H7 (cell line): ENCODE data around the gene PAK2. TPM values are rescaled to one million over a fixed set of nuclear protein-coding genes. Genes with fewer than 3 reads are reported as not detected.

Experiments
- DNase-seq: peaks from one replicate; pipeline ENCODE4 v3.0.0; 2012
- H3K27me3 ChIP-seq: 2 replicates; pipeline ENCODE4 v1.6.0; 2011; ENCODE audit warnings: mild to moderate bottlenecking, low read length; ENCODE audit not compliant: control insufficient read depth, insufficient read depth
- H3K36me3 ChIP-seq: replicated peaks from 2 replicates; pipeline ENCODE4 v1.5.1; 2011; ENCODE audit warnings: low read length; ENCODE audit not compliant: control insufficient read depth, insufficient read depth
- H3K4me3 ChIP-seq: 2 replicates; pipeline ENCODE4 v1.5.1; 2011; ENCODE audit warnings: low read depth, mild to moderate bottlenecking, control low read depth, low read length, moderate library complexity; ENCODE audit not compliant: insufficient read depth
- total RNA-seq: library from RNA; depleted of rRNA; stranded (reverse); fragments of >200 nt; shearing (Covaris generic); gene quantifications from 2 replicates; pipeline ENCODE4 v1.2.3, GENCODE V29; 2014

The PAK2 gene
- total RNA-seq, 1 experiment from 2014 or later = 20.0 TPM

DNA sequence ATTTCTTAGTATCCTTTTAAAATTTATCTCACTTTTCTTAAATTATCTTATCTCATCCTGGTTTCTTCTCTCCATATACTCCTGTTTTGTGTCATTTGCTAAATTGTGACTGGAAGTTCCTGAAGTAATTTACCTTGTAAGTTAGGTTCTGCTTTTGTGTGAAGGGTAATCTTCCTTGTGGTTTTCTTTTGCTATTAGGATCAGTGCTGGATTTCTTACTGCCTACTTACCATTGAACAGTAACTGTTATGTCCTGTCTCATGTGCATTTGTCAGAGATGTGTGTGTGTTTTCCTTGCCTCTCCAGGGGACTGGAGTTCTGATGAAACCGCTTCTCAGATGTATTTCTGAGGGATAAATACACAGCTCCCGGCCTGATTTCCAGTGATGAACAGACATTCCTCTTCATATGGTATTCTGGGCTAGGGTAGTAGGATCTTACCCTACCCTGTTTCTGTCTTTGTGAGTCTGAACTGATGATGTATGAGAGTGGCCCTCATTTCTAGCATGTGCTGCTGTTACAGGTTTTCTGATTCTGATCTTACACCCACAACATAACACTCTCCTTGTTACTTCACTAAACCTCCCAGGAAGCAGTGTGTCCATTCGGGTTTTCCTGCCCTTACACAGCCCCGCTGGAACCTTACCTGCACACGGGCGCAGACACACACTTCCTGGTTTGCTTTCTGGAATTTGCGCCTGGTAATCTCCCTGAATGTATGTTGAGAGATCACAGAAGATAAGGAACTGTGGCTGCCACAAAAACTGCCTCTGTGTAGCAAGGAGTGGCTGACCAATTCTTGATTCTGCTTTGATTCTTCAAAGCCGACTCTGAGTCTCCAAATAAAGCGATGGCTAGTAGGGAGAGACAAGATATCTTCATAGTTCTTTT is 14.7 kb downstream of the PAK2 start:
- Histone ChIP-seq H3K27me3 (no peaks in the 10 kb centered on the region), H3K4me3 (no peak overlapping the region), H3K36me3 (no peaks in the 10 kb centered on the region; the same call in 1 of the 2 replicates)
- no peak for DNase-seq

DNA sequence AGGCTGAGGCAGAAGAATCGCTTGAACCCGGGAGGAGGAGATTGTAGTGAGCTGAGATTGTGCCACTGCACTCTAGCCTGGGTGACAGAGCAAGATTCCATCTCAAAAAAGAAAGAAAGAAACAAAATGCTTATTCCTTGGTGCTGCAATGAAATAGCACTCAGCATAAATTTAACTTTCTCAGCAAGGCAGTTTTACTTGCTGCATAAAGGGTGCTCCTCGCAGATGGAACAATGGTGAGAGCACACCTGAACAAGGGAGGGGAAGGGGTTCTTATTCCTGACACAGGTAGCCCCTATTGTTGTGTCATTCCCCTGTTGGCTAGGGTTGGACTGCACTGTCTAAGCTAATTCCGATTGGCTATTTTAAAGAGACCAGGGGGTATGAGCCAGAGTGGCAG is 17.1 kb downstream of the PAK2 start:
- Histone ChIP-seq H3K36me3 (no peaks in the 10 kb centered on the region; the same call in 1 of the 2 replicates), H3K4me3 (no peak overlapping the region), H3K27me3 (no peaks in the 10 kb centered on the region)
- DNase-seq = no peak

DNA sequence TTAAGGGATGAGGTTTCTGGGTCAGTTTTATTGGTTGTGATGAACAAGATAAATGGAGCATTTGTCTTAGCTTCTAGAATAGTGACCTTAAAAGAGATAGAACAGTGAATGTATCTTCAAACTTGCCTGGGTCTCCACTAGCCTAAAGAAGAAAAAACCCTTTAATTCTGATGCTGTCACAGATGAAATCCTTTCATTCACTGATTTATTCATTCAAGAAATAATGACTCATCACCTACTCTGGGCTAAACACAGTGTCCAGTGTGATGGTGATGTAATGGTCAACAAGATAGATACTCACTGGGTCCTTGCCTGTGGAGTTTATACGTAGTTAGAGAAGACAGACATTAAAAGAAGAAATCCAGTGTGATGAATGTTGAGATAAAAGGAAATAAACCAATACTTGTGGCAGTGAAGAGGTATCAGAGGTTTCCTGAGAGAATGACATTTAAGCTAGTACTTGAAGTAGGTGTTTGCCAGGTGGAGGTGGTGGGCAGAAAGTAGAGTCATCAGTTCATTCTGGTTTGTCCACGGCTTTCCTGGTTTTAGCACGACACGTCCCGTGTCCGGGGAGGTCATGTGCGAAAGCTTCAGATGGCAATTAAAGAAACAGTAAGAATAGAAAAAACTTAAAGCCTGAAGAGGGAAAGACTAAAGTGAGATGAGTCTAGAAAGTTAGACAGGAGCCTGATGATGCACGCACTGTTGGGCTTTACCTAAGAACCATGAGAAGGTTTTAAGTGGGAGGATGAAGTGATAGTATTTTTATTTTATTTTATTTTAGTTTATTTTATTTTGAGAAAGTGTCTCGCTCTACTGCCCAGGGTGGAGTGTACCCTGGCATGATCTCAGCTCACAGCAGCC is 18.5 kb downstream of the PAK2 start:
- Histone ChIP-seq H3K4me3 (no peak overlapping the region), H3K36me3 (no peaks in the 10 kb centered on the region; the same call in 1 of the 2 replicates)
- DNase-seq = no peak

DNA sequence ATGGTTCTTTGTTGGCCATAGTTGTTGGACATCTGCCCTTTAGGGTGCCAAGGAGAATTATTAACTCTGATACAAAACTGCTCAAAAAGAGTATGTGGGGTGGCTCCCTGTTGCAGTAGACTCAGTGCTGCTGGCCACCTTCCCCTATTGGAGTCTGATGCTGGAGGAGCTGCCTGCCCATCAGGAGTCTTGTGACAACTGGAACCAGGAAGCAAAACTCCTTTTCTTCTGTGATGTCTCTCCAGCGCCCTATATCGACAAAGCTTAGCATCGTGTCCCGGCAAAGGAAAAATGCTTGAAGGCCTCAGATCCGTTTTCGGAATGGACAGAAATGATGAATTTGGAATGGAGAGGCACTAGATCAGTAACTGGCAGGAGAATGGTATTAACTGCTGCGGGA is 23.5 kb downstream of the PAK2 start:
- no peaks in the 10 kb centered on the region for H3K27me3 ChIP-seq
- H3K36me3 ChIP-seq = no peaks in the 10 kb centered on the region; the same call in 1 of the 2 replicates
- no peak for DNase-seq
- no peak overlapping the region for H3K4me3 ChIP-seq

More for the DNA sequence above, 18.5 kb downstream of the PAK2 start:
- no peaks in the 10 kb centered on the region for H3K27me3 ChIP-seq

DNA sequence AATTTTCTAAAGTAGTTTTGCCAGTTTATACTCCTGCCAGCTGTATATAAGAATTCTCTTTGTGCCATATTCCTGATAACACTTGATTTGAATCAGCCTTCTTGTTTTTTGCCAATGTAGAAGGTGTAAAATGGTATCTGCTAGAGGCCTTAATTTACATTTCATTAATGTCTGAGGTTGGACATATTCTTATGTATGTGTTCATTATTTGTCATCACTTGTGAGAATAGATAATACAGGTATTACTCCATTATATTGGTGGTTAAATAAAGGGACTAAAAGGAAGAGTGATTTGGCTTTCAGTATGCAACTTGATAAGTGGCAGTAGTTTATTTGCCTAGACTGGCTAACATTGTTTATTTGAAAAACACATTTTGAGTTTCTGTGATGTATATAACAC is 25.8 kb downstream of the PAK2 start:
- H3K36me3 ChIP-seq = no peaks in the 10 kb centered on the region; the same call in 1 of the 2 replicates

DNA sequence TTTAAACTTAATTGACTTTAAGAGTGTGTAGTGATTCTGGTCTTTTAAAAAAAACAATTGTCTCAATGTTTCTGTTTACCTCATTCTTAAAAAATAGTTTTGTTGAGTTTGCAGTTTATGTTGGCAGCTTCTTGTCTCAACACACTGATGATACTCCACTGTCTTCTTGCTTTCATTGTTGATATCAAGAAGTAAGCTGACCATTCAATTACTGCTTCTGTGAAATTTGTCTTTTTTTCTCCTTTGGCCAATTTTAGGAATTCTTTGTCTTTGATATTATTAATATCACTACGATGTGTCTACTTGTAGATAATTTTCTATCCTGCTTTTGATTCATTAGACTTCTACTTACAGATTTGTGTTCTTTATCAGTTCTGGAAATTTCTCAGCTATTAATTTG is 31.4 kb downstream of the PAK2 start:
- H3K36me3 ChIP-seq = no peaks in the 10 kb centered on the region
- H3K4me3 ChIP-seq = no peak overlapping the region
- no peak for DNase-seq
- no peaks in the 10 kb centered on the region for H3K27me3 ChIP-seq

More for the DNA sequence above, 25.8 kb downstream of the PAK2 start:
- DNase-seq = no peak
- H3K27me3 ChIP-seq = no peaks in the 10 kb centered on the region
- H3K4me3 ChIP-seq = no peak overlapping the region

DNA sequence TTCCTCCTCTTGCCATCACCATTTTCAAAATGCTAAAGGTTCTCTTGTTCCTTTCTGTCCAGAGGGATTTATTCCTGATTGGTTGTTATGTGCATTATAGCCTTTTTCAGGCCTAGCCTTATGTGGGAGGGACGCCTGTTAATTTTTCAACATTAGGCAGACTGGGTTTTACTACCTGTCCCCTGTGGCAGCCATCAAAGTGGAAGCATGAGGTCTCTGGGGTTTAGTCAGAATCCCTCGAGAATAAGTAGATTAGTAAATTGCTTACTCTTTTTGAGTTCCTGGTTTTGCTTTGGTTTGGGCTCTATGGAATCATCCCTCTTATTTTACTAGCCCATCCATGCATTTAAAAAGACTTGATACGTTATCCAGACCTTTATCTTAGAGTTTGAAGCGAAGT is 32.4 kb downstream of the PAK2 start:
- Histone ChIP-seq H3K27me3 (no peaks in the 10 kb centered on the region), H3K4me3 (no peak overlapping the region), H3K36me3 (no peaks in the 10 kb centered on the region)
- no peak for DNase-seq

DNA sequence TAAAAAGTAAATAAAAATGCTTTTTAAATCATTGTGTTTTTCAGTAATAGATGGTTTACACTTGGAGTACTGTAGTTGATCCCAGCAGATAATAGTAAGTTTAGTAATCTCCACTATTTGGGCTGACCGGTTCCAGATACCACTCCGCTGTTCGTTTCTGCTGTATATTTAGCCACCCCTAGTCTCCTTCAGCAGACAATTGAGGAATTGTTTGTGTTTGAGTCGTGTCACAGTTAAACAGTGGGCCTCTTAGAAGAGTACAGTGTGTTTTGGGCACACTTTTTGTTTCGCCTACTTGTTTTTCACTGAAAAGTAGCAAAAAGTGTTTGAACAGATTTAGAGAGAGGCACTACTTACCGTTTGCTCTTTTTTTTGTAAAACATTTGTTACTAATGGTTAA is 33.2 kb downstream of the PAK2 start:
- H3K4me3 ChIP-seq = no peak overlapping the region
- no peaks in the 10 kb centered on the region for H3K36me3 ChIP-seq
- no peak for DNase-seq
- no peaks in the 10 kb centered on the region for H3K27me3 ChIP-seq

DNA sequence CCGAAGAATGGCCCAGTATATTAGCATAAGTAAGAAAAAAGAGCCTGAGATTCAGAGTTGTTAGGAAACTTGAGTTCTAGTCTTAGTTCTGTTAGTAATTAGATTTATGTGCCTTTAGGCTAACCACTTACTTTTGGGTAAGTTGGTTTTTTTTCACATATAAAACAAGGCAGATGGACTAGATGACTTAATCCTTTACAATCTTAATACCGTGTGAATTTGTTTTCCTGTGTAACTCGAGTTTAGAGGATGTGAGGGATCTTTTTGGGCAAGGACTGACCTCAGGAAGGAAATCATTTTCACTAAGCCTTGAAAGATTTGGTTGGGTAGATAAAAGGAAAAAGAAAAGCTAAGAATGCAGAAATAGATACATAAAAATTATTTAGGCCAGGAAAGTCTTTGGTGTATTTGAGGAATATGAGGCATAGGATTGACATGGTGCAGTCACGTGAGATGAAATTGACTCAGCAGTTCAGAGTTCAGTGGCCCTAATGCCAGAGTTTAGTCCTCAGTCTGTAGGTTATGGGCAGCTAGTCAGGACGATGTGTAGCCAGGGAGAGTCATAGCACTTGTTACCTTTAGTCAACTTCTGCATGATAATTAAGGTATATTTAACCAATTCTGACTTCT is 34.6 kb downstream of the PAK2 start:
- Histone ChIP-seq H3K27me3 (no peaks in the 10 kb centered on the region), H3K36me3 (no peaks in the 10 kb centered on the region), H3K4me3 (no peak overlapping the region)
- no peak for DNase-seq

DNA sequence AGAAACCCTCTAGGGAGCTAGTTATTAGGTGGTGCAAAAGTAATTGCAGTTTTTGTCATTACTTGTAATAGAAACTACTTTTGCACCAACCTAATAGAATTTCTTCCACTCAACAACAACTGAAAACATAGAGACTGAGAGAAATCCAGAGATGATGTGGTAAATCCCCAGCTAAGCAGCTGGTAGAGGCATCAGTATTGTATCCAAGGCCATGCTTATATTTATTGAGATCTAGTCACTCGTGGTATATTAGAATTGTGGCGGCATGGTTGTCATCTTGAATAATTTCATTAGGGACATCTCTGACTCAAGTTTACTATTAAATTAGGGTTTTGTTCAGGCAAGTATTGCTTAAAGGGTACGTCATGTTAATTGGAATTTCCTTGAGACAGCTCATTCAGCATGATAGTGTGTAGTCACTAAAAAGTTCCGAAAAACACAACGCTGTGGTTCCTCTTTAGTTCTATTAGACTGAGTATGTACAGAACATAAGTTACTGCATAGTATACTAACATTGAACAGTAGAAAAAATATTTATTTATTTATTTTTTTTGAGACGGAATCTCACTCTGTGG is 35.3 kb downstream of the PAK2 start:
- no peaks in the 10 kb centered on the region for H3K36me3 ChIP-seq
- DNase-seq = no peak

DNA sequence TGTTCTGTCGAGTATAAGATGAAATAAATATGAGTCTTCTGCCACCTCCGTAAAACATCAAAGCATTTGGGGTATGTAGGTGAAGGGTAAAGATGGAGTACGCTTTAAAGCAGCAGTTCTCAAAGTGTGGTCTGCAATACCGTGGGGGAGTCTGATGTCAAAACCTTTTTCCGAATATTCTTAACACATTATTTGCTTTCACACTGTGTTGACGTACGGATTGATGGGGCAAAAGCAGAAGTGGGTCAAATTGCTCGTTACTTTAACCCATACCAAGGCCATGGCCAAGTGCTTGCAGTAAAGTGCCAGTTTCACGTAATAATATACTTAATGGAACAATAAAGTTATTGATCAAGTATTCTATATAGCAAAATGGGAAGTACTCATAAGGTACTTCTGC is 36.3 kb downstream of the PAK2 start:
- Histone ChIP-seq H3K4me3 (no peak overlapping the region), H3K27me3 (no peaks in the 10 kb centered on the region), H3K36me3 (no peaks in the 10 kb centered on the region; the same call in 1 of the 2 replicates)
- DNase-seq = no peak

More for the DNA sequence above, 35.3 kb downstream of the PAK2 start:
- Histone ChIP-seq H3K4me3 (no peak overlapping the region), H3K27me3 (no peaks in the 10 kb centered on the region)

DNA sequence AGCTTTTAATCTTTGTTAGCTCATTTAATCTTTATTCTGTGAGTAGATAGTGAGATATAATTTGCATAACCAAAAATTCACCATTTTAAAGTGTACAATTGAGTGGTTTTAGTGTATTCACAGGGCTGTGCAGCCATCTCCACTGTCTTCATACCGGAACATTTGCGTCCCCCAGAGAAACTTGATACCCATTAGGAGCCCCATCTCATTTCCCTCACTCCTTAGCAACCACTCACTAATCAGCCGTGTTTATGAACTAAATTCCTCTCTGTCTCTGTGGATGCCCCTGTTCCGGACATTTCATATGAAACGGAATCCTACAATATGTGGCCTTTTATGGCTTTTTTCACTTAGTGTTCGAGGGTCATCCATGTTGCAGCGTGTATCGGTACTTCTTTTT is 38.2 kb downstream of the PAK2 start:
- no peak for DNase-seq
- no peaks in the 10 kb centered on the region for H3K27me3 ChIP-seq
- no peak overlapping the region for H3K4me3 ChIP-seq
- H3K36me3 ChIP-seq = no peaks in the 10 kb centered on the region; the same call in 1 of the 2 replicates

DNA sequence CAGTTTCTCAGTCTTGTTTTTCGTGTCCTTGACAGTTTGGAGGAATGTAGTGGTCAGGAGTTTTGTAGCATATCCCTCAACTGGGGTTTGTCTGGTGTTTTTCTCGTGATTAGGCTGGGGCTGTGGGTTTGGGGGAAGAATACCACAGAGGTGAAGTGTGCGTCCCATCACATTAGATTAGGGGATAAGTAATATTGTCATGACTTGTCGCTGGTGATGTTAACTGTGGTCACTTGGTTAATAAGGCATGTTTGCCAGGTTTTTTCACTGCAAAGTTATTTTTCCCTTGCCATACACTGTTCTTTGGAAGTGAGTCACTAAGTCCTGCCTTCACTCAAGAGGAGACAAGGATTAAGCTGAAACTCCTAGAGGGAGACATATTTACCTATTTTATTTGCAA is 39.1 kb downstream of the PAK2 start:
- H3K27me3 ChIP-seq = no peaks in the 10 kb centered on the region
- H3K36me3 ChIP-seq = peaks cover 2% of the 10 kb centered on the region; the same call in 1 of the 2 replicates
- no peak overlapping the region for H3K4me3 ChIP-seq
- no peak for DNase-seq

DNA sequence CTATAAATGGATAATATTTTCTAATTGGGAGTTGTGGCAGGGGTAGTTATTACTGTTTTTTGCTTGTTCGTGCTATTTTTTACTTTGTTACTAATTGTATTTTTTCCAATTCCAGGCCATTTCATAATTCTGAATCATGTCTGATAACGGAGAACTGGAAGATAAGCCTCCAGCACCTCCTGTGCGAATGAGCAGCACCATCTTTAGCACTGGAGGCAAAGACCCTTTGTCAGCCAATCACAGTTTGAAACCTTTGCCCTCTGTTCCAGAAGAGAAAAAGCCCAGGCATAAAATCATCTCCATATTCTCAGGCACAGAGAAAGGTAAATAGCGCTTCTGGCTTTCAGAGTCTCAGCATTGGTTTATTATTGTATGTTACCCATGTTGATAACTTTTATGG is 42.9 kb downstream of the PAK2 start:
- Histone ChIP-seq H3K27me3 (no peaks in the 10 kb centered on the region), H3K4me3 (no peak overlapping the region), H3K36me3 (peaks cover 4% of the 10 kb centered on the region; the same call in 1 of the 2 replicates)
- no peak for DNase-seq
